SIG-M5 (cell line): ENCODE results near the gene CHI3L1.
"Not testable (repeated sequence)": the region's sequence is repeated elsewhere in the genome, so short reads cannot be mapped to it uniquely, and the experiment has no call there.

Experiments
- DNase-seq: peaks from one replicate; lab custom pipeline; 2025; lab: John Stamatoyannopoulos, UW

CHI3L1 gene

DNA sequence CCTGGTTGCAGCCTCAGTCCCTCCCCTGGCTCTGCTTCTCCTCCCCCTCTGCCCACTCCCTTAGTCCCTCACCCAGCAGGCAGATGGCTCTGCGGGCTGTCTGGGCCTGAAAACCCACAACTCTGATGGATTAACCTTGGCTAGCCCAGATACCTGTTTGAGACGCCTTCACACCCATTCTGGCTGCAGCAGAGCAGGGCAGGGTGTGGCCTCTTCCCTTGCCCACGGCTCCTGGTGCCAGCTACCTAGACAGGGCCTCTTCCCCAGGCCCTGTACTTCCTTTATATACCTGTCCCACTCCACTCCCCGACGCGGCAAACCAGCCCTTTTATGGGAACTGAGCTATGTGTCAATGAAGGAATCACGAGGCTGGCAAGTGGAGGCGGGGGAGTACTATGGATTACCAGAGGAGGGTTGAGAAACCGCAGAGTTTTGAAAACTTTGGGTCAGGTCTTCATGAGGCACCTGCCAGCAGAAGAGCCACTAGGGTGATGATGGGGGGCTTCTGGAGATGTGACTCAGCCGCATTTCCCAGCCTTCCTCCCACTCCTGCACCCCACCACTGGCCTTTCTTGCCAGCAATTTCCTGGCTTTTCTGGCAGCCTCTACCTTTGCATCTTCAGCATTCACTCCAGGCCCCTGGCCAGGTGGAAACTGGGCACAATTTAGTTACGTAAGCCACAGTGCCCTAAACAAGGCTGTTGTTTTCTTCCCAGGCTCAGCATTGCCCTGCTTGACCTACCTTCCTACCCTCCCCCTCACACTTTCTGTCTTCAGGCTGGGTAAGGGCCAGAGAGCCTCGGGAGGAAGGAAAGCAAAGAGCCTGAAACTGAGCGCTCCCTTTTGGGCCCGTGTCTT is at the start of gene CHI3L1:
CHI3L1 (minus strand) TSS at position 259 of the 858 bp plus-strand sequence; CDS start at position 178, 81 bp downstream.
- peak; percentile 47 for DNase-seq

DNA sequence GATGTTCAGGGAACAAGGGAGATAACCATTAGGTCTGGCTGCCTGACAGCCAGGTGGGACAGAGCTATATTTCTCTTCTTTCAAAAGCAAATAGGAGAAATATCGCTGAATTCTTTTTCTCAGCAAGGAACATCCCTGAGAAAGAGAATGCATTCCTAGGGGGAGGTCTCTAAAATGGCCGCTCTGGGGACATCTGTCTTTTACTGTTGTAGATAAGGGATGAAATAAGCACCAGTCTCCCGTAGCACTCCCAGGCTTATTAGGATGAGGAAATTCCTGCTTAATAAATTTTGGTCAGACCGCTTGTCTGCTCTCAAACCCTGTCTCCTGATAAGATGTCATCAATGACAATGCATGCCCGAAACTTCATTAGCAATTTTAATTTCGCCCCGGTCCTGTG is 48.4 kb upstream of the CHI3L1 start:
- not testable (repeated sequence) for DNase-seq

DNA sequence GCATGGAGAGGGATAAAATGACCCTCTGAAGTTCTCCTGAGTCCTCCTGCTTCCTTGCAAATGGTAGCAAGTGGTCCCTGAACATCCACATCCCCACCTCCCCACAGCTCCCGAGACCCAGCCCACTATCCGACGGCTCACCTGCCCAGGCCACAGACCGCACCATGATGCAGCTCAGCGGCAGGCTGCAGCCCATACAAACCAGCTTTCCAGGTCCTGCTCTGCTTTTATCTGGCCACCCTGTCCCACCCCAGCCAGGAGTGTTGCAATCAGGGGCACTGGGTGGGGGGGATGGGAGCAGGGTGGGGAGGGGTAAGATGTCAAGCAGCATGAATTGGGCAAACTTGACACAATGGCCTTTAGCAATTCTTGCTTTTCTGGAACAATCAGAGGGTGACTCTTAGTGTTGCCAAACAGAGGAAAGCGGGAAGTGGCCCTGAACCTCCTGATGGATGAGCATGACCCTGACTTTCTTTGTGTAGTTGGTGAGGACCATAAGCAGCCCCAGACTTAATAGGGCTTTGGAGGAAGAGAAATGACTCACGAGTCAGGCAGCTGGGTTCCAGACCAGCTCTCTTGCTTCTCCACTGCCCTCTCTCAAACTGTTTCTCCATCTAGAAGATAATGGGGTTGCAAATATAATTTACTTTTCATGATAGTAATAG is 43.1 kb upstream of the CHI3L1 start, which contains the start of gene CHIT1:
CHIT1 (minus strand) TSS at position 203 of the 665 bp plus-strand sequence; CDS start at position 166, 37 bp downstream.
- DNase-seq = no peak

DNA sequence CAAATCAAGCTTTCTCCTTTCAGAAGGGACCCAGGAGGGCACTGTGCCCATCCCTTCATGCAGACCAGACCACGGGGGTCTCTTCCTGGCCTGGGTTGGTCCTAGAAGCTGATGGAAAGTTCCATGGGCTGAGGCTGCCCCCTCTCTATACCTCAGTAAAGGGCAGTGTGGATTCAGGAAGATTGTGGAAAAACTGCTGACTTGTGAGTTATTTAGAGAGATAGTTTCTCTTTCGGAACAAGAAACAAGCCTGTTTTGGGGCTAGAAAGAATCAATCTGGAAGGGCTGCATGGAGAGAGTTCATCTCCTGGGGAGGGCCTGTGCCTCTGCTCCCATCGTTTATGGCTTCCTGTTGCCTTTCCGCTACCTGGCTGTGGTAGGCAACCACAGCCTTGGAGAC is 42.2 kb upstream of the CHI3L1 start:
- DNase-seq = no peak

DNA sequence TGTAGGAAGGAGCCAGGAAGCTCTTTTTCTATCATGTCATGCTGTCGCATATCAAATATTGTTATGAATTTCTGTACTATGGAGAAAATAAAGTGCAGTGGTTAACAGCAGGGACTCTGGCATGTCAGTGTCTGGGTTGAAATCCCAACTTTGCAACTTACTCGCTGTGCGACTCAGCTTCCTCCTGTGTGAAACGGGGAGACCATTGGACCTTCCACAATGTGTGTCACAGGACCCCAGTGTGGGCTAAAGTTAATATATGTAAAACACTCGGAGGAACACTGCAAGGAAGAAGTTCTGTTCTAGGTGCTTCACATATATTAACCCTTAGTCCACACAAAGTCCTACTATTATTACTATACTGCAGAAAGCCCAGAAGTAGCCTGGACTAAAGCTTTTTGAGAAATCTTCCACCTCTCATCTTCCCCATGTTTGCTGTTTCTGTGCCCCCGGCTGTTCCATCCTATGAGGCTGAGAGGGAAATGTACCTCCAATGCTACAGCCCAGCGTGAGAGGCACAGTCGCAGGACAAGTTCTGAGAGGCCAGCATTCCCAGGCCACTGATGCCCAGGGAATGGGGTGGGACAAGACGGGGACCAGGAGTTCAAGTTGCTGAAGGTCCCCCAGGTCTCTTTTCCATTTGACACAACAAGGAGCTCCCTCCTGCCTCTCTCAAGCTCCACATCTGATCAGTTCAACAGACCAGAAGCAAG is 41.0 kb upstream of the CHI3L1 start:
- DNase-seq = no peak

DNA sequence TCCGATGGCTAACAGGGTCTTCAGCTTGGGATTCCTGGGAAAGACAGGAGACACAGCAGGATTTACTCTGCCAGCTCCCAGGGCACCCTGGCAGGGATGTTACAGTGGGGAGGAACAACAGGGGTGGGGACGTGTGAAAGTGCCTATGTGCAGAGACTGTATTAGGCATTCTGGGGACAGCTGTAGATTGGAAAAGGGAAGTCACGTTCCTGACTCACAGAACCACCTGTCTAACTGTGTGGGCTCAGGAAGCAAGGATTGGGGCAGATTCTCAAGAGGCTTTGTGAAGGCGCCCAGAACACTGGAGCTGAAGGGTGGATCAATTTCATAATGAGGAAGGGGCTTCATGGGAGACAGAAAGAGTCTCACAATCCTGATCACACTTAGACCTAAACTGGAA is 38.6 kb upstream of the CHI3L1 start:
- no peak for DNase-seq

DNA sequence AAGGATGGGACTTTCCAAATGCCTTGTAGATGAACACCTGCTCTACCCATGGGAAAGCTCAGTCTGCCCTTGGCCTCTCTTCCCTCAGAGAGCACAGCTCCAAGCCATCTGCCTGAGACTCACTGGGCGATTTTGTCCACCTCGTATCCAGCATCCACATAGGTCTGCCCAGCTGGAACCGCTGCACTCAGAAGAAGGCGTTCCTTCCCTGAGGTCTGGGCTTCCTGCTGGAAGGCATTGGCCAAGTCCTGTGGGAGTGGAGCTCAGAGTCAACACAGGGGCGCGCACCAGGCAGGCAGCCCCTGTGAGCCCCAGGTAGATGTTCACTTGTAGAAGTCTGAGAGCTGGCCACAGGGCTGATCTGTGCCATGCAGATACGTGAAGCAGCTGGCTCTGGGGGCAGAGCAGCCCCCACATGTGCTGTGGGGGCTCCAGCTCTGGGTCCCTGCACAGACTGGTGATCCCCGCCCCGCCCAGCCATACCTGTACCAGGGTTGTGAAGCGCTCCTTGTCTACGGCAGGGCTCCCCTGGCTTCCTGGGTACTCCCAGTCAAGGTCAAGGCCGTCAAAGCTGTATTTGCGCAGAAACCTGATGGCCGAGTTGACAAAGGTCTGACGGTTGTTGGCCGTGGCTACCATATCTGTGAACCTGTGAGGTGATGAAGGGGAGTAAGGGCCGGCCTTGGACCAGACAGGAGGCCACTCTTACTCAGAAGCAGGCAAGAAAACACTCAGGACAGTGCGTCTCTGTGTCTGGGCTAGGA is 36.7 kb upstream of the CHI3L1 start:
- DNase-seq = no peak

DNA sequence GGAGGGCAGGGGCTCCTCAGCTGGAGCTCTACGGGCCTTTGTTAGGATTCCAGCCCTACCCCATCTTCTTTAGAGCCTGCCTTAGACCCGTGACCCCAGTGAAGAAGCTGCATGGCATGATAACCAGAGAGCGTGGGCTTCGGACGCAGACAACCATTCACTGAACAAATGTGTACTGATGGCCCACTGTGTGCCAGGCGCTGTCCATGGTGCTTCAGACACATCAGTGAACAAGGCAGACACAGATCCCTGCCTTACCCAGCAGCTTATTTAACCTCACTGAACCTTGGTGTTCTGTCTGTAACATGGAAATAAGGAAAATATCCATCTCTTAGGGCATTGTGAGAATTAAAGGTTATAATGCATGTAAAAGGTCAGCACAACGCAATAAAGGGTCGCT is 33.4 kb upstream of the CHI3L1 start:
- no peak for DNase-seq

DNA sequence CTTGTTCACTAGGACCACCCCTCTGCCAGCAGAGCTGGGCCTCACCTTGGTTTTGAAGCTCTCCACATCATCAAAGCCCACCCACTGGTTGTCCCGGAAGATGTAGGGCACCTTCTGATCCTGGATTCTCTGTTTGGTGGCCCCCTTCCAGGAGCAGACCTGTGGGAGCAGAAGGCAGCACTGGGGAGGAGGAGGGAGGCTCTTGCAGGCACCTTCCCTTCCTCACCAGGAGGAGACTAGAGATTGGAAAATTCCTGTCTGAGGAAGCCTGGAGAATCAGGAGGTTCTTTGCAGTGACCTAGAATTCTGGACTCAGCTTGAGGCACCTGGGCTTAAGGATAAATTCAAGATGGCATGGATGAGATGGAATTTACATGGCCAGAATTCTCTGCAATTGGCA is 32.7 kb upstream of the CHI3L1 start:
- DNase-seq = no peak

DNA sequence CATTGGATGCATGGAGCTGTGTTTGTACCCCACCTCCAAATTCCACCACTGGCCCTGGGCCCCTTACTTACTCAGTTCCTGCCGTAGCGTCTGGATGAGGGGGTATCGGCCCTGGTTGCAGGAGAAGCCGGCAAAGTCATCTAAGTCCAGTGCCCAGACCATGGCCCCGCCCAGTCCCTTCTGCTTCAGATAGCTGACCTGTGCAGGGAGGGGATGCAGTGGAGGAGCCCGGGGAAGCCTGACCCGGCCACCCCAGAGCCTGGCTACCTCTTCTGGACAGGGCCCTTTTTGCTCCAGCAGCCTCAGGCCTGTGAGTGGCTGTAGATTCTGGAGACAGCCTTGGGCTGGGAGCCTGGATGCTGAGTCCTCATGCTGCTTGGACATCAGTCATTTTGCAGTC is 31.2 kb upstream of the CHI3L1 start:
- DNase-seq = no peak

DNA sequence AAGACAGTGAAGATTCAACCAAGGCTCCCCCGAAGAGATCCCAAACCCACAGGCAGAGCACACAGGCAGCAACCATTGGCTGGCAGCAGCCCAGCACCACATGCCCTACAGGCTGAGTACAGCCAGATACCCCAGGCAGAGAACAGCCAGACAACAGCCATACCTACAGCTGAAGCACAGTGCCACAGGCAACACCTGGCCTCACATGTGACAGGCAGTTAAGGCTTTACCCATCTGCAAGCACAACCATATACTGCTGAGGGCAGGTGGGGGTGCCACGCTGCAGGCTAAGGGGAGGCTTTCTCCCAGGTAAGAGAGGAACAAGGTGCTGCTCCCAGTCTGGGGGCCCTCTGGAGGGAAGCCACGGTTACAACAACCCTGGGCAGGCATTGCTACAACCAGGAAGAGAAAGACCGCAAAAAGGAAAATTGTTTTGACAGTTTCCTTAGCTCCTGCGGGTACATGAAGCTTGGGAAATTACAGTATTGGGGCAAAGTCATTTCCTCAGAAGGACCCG is 30.7 kb upstream of the CHI3L1 start:
- DNase-seq = no peak

DNA sequence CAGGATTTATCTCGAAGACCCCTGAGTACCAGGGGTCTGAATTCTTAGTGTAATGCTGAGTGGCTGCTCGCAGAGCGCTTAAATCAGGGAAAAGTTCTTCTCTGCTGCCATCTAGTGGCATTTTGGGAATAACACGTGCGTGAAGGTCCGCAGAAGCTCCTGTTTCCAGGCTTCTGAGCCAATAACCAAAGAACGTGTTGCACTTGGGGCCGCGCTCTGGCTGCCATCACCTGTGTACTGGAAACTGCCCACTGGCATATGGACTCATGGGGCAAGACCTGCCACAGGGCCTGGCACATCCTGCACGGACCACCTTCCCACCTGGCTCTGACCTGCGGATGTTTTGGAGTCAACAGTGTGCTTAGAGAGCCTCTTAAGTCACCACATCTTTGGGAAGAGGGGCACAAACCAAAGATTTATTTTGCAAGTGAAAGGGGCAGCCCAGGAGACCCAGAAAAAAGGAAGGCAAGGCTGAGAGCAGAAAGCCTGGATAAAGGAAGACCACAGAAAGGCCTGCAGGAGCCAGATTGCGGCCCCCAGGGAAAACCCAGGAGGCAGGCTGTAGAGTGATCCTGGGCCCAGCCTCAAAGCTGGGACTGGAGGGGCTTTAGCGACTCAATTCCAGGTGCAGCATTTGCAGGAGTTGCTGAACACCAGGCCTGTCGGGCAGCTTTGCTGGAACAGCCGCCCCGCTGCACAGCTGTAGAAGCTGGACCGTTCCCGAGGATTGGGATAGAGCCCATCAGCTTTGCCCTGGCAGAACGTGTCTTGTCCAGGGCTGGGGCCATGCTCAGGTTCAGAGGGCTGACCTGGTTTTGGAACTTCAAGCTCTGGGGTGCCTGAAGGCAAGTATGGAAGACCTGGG is 30.0 kb upstream of the CHI3L1 start:
- no peak for DNase-seq

DNA sequence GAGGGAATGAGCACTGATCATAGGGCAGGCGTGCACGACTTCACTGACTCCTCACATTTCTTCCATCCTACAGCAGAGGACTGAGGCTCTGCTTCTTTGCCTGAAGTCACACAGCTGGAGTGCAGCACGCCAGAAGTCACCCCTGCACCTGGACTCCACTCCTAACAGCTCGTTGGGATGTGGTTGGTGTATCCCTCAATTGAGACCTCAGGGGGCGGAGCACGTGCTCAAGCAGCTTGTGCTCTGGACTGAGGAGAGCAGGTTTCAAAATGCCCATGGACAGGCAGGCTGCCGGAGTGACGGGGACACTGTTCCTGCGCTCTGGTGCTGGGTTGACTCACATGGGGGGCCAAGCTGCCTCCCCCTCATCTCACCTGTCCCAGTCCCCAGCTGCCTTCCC is 29.1 kb upstream of the CHI3L1 start:
- DNase-seq = no peak

DNA sequence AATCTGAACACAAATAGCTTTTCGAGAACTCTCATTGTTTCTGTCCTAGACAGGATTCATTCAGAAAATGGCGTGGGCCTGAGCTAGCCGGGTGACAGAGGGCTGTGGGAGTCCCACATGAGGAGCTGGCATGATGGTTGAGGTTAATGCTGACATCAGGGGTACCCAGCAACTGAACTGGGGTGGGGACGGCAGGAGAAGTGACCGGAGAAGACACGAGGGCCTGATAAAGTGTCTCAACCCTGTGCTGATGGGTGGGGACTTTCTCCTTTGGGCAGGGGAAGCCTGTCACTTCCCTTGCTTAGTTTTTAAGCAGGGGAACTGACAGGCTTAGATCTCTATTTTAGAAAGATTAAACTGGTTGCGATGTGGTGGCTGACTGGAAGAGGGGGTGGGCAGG is 28.4 kb upstream of the CHI3L1 start:
- DNase-seq = no peak

DNA sequence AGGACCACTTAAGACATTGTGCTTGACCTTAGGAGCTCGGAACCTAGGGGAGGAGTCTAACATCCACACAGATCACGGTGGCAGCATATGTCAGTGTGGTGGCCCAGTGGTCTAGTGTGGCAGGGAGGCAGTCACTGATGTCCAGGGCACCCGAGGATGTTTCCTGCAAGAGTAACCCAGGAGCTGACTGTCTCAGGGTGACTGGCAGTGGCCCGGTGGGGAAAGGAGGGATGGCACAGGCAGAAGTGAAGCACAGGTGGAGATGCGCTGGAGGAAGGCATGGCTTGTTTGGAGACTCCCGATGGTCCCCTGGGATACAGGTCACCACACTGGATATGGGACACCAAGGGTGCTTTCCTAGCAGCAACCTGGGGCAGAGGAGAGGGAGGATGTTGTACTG is 26.6 kb upstream of the CHI3L1 start:
- DNase-seq = no peak

DNA sequence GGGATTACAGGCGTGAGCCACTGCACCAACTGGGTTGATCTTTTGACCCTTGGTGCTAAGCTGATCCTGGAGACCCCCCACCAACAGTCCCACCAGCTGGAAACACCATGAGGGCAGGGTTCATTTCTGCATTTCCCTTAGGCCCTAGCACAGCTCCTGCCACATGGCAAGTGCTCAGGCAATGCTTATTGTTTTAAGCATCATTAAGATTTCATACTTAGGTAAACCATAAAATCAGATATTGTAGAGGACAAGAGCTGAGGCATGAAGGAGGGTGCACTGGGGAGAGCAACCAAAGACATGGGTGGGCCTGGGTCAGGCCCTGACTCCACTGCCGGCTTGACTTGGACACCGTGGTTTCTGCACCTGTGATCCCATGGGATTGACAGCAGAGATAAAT is 25.3 kb upstream of the CHI3L1 start:
- no peak for DNase-seq

DNA sequence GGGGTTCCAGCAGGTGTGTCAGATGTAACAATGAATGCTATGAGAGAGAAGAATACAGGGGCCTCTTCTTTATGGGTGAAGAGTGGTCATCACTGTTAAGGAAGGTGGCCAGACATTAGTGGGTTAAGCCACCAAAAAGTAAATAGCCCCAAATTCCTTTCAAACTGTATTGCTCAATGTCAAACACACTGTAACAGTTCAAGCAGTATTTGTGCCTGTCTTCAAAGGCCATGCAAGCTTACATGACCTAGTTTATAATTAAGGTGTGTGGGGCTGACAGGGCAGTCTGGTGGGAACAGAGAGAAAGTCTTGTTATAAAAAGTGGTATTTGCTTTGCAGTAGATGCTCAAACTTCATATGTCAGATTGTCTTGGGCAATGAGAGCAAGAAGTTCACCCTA is 24.5 kb upstream of the CHI3L1 start:
- DNase-seq = no peak

DNA sequence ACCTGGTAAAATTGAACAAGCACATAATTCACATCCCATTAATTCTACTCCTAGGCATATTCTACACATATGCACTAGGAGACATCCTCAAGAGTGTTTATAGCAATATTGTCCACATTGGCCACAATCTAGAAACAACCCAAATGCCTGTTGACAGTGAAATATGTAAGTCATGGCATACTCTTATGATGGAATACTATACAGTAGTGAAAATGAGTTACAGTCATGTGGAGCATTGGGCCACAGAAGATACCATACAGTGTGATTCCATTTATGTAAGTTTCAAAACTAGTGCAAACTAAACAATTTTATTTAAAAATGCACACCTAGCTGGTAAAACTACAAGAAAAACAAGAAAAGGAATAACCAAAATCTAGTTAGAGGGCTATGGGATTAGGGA is 23.8 kb upstream of the CHI3L1 start:
- DNase-seq = no peak

DNA sequence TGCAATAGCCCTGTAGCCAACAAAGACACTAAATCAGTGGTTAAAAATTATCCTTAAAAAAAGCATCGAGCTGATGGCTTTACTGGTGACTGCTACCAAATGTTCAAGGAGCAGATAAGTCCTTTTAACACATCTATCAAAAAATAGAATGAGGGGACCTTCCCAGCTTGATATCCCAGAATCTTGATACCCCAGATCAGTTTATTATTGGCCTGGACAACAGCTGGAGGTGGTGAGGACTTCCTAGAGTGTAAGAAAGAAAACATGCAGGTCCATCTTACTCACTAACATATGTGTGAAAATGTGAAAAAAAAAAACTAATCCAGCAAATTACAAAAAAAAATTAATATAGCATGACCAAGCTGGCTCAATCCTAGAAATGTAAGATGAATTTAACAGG is 21.7 kb upstream of the CHI3L1 start:
- no peak for DNase-seq

DNA sequence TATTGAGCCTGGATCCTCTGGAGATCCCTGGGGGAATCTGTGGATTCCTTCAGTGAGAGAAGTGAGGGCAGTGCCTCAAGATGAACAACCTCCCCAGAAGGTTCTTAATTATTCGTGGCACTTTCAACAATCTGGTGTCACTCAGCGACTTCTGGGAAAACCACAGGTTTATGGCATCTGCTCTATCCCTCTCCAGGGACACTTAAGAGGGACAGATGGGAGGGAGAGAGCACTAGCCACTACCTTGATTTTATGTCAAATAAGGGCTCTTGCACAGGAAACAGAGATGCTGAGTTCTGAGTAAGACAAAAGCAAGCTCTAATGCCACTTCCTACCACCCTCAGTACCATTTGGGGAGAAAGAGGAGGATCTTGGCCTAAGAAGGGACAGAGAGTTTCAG is 21.2 kb upstream of the CHI3L1 start:
- no peak for DNase-seq

DNA sequence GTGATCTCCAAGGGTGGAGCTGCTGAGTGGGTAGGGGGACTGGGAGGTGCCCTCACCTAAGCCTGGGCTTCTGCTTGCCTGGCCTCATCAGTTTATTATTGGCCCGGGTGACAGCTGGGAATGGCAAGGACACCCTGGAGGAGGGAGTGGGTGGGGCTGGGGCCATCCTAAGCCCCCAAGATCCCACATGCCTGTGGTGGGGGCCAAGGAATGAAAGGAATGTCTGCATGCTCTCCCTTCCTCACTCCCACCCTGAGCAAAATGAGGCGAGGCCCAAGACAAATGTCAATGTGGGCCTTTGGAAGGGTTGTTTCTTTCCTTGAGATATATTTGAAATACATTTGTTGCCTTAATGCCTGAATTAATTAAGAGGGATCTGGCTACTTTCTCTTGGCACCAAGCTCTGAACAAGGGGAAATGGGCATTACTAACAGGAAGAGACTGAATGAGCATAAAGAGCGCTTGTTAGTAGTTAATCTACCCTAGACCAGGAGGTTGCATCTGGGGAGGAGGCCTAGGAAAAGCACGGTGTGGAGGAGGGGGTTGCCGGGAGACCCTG is 19.7 kb upstream of the CHI3L1 start:
- no peak for DNase-seq
